ENCODE data around the gene ADSS1.

DNA sequence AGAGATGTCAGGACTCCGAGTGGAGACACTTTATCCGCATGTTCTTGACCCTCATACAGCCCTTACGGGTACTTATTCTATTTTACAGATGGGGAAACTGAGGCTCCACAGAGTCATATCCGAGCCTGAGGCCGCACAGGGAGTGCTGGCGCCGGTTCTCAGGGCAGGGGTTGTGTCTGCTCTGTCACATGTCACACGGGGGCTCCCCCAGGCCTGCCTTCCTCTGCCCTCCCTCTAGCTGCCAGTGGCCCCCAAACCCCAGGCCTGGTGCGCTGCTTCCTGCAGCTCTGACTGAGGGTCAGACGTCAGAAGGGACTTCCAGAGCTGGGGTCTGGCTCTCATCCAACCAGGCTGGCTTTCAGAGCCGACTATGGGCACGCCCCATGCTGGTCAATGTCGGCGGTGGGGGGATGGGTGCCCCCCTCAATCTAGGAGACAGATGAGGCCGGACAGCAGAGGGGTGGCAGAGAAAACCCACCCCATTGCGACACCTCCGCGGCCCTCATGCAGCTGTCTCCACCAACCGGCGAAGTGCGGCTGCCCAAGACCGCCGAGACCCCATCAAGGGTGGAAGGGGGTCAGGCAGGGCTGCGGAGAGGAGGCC, 35.4 kb upstream of the ADSS1 start:
- TF ChIP-seq, protein P1, sequence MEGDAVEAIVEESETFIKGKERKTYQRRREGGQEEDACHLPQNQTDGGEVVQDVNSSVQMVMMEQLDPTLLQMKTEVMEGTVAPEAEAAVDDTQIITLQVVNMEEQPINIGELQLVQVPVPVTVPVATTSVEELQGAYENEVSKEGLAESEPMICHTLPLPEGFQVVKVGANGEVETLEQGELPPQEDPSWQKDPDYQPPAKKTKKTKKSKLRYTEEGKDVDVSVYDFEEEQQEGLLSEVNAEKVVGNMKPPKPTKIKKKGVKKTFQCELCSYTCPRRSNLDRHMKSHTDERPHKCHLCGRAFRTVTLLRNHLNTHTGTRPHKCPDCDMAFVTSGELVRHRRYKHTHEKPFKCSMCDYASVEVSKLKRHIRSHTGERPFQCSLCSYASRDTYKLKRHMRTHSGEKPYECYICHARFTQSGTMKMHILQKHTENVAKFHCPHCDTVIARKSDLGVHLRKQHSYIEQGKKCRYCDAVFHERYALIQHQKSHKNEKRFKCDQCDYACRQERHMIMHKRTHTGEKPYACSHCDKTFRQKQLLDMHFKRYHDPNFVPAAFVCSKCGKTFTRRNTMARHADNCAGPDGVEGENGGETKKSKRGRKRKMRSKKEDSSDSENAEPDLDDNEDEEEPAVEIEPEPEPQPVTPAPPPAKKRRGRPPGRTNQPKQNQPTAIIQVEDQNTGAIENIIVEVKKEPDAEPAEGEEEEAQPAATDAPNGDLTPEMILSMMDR (IDR thresholded peaks at IDR 0.05): no peak
- TF ChIP-seq POLR2AphosphoS5 (IDR thresholded peaks at IDR 0.05; ENCODE audit: insufficient read depth in 1 of 2, low read depth in 1 of 2) (no peak), POLR2A (IDR thresholded peaks at IDR 0.05) (no peak)

Data from vagina (tissue), 2 donors.